GM18907 (cell line): Measurements from ENCODE around the gene NSDHL.

ENCODE experiments used
- ATAC-seq: cut with Tn5 transposase; IDR thresholded peaks from one replicate; pipeline ENCODE4 v1.9.1; 2021; ENCODE audit warnings: mild to moderate bottlenecking, moderate library complexity; ENCODE audit not compliant: unreplicated experiment

Gene NSDHL

GRCh38 chrX:152910018-152910417, 79.2 kb downstream of the NSDHL start:
- ATAC-seq: peak; percentile 63

- no peak for ATAC-seq
Measured at GRCh38 chrX:152912106-152912505, 81.2 kb downstream of the NSDHL start.

GRCh38 chrX:152912641-152913040, 81.8 kb downstream of the NSDHL start:
- no peak for ATAC-seq

- no peak for ATAC-seq
Measured at GRCh38 chrX:152913346-152913745, 82.5 kb downstream of the NSDHL start.

GRCh38 chrX:152913910-152914309, 83.0 kb downstream of the NSDHL start:
- no peak for ATAC-seq

- peak; percentile 84 for ATAC-seq
Measured at GRCh38 chrX:152915541-152916241, 84.8 kb downstream of the NSDHL start.

- no peak for ATAC-seq
Measured at GRCh38 chrX:152917656-152918579, 87.1 kb downstream of the NSDHL start.

- ATAC-seq: no peak
Measured at GRCh38 chrX:152918707-152919106, 87.8 kb downstream of the NSDHL start.
